ENCODE results near the gene GPR146. TPM values are rescaled to one million over a fixed set of nuclear protein-coding genes. Genes with fewer than 3 reads are reported as not detected.

Gene GPR146
- total and polyA plus RNA-seq, 9 of the 15 experiments (the other 6 are each of a cell fraction or from before 2014, with no cell fraction given) = 0.22 to 3.6 (median 0.64) TPM; not detected in 2

DNA sequence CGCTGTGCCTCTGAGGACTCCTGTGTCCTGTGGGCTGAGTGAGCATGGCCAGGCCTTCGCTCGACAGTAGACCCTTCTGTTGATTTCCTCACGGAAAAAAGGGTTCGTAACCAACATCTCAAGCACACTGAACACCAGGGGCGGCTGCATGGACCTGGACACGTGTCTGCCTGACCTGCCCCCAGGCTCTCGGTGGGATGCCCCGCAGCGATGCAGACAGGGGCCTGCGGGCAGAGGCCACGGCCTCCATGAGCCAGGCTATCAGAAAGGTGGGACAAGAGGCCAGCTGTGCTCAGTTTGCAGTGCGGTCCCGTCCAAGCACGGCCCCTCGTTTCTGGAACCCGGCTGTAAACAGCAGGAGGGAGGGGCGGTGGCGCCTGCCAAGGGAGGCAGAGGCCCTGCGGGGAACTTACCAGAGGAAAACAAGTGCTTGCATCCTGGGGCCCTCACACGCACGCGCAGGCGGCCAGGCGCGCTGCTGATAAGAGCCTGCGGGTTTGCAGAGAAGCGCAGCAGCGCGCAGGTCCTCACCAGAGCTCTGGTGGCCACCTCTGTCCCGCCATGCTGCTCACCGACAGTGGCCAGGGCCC, 10.6 kb downstream of the GPR146 start (continued):
- TF ChIP-seq, protein P1, sequence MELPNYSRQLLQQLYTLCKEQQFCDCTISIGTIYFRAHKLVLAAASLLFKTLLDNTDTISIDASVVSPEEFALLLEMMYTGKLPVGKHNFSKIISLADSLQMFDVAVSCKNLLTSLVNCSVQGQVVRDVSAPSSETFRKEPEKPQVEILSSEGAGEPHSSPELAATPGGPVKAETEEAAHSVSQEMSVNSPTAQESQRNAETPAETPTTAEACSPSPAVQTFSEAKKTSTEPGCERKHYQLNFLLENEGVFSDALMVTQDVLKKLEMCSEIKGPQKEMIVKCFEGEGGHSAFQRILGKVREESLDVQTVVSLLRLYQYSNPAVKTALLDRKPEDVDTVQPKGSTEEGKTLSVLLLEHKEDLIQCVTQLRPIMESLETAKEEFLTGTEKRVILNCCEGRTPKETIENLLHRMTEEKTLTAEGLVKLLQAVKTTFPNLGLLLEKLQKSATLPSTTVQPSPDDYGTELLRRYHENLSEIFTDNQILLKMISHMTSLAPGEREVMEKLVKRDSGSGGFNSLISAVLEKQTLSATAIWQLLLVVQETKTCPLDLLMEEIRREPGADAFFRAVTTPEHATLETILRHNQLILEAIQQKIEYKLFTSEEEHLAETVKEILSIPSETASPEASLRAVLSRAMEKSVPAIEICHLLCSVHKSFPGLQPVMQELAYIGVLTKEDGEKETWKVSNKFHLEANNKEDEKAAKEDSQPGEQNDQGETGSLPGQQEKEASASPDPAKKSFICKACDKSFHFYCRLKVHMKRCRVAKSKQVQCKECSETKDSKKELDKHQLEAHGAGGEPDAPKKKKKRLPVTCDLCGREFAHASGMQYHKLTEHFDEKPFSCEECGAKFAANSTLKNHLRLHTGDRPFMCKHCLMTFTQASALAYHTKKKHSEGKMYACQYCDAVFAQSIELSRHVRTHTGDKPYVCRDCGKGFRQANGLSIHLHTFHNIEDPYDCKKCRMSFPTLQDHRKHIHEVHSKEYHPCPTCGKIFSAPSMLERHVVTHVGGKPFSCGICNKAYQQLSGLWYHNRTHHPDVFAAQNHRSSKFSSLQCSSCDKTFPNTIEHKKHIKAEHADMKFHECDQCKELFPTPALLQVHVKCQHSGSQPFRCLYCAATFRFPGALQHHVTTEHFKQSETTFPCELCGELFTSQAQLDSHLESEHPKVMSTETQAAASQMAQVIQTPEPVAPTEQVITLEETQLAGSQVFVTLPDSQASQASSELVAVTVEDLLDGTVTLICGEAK (IDR thresholded peaks at IDR 0.05) = no peak
- TF ChIP-seq, protein P1 (CRISPR knock-in tag; IDR thresholded peaks at IDR 0.05) = no peak
- TF ChIP-seq, protein P2, sequence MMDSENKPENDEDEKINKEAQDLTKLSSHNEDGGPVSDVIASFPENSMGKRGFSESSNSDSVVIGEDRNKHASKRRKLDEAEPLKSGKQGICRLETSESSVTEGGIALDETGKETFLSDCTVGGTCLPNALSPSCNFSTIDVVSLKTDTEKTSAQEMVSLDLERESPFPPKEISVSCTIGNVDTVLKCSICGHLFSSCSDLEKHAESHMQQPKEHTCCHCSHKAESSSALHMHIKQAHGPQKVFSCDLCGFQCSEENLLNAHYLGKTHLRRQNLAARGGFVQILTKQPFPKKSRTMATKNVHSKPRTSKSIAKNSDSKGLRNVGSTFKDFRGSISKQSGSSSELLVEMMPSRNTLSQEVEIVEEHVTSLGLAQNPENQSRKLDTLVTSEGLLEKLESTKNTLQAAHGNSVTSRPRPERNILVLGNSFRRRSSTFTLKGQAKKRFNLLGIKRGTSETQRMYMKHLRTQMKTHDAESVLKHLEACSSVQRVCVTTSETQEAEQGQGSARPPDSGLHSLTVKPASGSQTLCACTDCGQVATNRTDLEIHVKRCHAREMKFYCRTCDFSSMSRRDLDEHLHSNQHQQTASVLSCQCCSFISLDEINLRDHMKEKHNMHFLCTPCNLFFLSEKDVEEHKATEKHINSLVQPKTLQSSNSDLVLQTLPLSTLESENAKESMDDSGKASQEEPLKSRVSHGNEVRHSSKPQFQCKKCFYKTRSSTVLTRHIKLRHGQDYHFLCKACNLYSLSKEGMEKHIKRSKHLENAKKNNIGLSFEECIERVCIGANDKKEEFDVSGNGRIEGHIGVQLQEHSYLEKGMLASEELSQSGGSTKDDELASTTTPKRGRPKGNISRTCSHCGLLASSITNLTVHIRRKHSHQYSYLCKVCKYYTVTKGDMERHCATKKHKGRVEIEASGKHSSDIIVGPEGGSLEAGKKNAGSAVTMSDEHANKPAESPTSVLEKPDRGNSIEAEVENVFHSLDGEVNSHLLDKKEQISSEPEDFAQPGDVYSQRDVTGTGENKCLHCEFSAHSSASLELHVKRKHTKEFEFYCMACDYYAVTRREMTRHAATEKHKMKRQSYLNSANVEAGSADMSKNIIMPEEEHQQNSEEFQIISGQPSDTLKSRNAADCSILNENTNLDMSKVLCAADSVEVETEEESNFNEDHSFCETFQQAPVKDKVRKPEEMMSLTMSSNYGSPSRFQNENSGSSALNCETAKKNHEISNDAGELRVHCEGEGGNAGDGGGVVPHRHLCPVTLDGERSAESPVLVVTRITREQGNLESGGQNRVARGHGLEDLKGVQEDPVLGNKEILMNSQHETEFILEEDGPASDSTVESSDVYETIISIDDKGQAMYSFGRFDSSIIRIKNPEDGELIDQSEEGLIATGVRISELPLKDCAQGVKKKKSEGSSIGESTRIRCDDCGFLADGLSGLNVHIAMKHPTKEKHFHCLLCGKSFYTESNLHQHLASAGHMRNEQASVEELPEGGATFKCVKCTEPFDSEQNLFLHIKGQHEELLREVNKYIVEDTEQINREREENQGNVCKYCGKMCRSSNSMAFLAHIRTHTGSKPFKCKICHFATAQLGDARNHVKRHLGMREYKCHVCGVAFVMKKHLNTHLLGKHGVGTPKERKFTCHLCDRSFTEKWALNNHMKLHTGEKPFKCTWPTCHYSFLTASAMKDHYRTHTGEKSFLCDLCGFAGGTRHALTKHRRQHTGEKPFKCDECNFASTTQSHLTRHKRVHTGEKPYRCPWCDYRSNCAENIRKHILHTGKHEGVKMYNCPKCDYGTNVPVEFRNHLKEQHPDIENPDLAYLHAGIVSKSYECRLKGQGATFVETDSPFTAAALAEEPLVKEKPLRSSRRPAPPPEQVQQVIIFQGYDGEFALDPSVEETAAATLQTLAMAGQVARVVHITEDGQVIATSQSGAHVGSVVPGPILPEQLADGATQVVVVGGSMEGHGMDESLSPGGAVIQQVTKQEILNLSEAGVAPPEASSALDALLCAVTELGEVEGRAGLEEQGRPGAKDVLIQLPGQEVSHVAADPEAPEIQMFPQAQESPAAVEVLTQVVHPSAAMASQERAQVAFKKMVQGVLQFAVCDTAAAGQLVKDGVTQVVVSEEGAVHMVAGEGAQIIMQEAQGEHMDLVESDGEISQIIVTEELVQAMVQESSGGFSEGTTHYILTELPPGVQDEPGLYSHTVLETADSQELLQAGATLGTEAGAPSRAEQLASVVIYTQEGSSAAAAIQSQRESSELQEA (IDR thresholded peaks at IDR 0.05; ENCODE audit: low read depth) = no peak
- TF ChIP-seq, protein P3, sequence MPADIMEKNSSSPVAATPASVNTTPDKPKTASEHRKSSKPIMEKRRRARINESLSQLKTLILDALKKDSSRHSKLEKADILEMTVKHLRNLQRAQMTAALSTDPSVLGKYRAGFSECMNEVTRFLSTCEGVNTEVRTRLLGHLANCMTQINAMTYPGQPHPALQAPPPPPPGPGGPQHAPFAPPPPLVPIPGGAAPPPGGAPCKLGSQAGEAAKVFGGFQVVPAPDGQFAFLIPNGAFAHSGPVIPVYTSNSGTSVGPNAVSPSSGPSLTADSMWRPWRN (IDR thresholded peaks at IDR 0.05; ENCODE audit: low read depth) = peak; percentile 76
- TF ChIP-seq, protein P4, sequence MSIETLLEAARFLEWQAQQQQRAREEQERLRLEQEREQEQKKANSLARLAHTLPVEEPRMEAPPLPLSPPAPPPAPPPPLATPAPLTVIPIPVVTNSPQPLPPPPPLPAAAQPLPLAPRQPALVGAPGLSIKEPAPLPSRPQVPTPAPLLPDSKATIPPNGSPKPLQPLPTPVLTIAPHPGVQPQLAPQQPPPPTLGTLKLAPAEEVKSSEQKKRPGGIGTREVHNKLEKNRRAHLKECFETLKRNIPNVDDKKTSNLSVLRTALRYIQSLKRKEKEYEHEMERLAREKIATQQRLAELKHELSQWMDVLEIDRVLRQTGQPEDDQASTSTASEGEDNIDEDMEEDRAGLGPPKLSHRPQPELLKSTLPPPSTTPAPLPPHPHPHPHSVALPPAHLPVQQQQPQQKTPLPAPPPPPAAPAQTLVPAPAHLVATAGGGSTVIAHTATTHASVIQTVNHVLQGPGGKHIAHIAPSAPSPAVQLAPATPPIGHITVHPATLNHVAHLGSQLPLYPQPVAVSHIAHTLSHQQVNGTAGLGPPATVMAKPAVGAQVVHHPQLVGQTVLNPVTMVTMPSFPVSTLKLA (conservative IDR thresholded peaks at IDR 0.05) = peak; percentile 78 to 86
- TF ChIP-seq XRCC4 (IDR thresholded peaks at IDR 0.05; ENCODE audit: extremely low read depth, insufficient read depth, insufficient read length) = no peak
- no peak for TF ChIP-seq KAT7 (CRISPR knock-in tag; IDR thresholded peaks at IDR 0.05; ENCODE audit: borderline replicate concordance)
